Mesenchymal stem cell (in vitro differentiated cells and primary cell): ENCODE results near the gene CLTB.

ENCODE experiments used
- DNase-seq: peaks from one replicate; pipeline ENCODE4 v3.0.0-alpha.2; 2013
- H2AFZ ChIP-seq: one replicate; pipeline ENCODE4 v1.6.1; 2013; ENCODE audit warnings: low read depth, mild to moderate bottlenecking, control low read depth, inconsistent platforms, low read length, moderate library complexity
- H2AK5ac ChIP-seq: 2 replicates; pipeline ENCODE4 v1.6.1; 2013; ENCODE audit warnings: low read length, moderate library complexity, mild to moderate bottlenecking, inconsistent platforms; ENCODE audit not compliant: severe bottlenecking
- H2BK120ac ChIP-seq: one replicate; pipeline ENCODE4 v1.6.1; 2013; ENCODE audit warnings: low read depth, mild to moderate bottlenecking, inconsistent platforms, low read length, moderate library complexity
- H2BK12ac ChIP-seq, 2 experiments: one replicate each; pipeline ENCODE4 v1.6.1; 2013; ENCODE audit warnings: inconsistent platforms in 2 of 2, low read length in 2 of 2, mild to moderate bottlenecking in 2 of 2, moderate library complexity in 2 of 2, control low read depth in 1 of 2
- H2BK15ac ChIP-seq: one replicate; pipeline ENCODE4 v1.6.1; 2013; ENCODE audit warnings: mild to moderate bottlenecking, low read depth, inconsistent platforms; ENCODE audit not compliant: poor library complexity, severe bottlenecking
- H2BK5ac ChIP-seq: 2 replicates; pipeline ENCODE4 v1.6.1; 2013; ENCODE audit warnings: low read depth, mild to moderate bottlenecking, low read length, control low read depth, inconsistent platforms; ENCODE audit not compliant: poor library complexity, severe bottlenecking
- H3K14ac ChIP-seq, 2 experiments: one replicate each; pipeline ENCODE4 v1.6.1; 2013; ENCODE audit warnings: inconsistent platforms in 2 of 2, low read length in 2 of 2, control low read depth in 1 of 2, mild to moderate bottlenecking in 1 of 2, moderate library complexity in 1 of 2
- H3K18ac ChIP-seq, 2 experiments: one replicate each; pipeline ENCODE4 v1.6.1; 2013; ENCODE audit warnings: inconsistent platforms in 2 of 2, low read length in 2 of 2, control low read depth in 1 of 2, low read depth in 1 of 2, mild to moderate bottlenecking in 1 of 2
- H3K23ac ChIP-seq, 2 experiments: one replicate each; pipeline ENCODE4 v1.6.1; 2013; ENCODE audit warnings: inconsistent platforms in 2 of 2, low read length in 2 of 2, mild to moderate bottlenecking in 2 of 2, moderate library complexity in 2 of 2, control low read depth in 1 of 2
- H3K27ac ChIP-seq: 2 replicates; pipeline ENCODE4 v1.5.1; 2013; ENCODE audit warnings: mild to moderate bottlenecking, moderate library complexity, low read length, control low read depth, inconsistent platforms; ENCODE audit not compliant: poor library complexity, severe bottlenecking
- H3K27me3 ChIP-seq, 2 experiments: 2 replicates each; pipeline versions ENCODE4 v1.6.1 to v1.7.0; 2013; ENCODE audit warnings: low read length in 2 of 2, mild to moderate bottlenecking in 2 of 2, moderate library complexity in 2 of 2, control low read depth in 1 of 2, inconsistent platforms in 1 of 2; ENCODE audit not compliant: control insufficient read depth in 1 of 2, insufficient read depth in 1 of 2
- H3K36me3 ChIP-seq, 2 experiments: 2 replicates each; pipeline versions ENCODE4 v1.6.1 to v1.7.0; 2013; ENCODE audit warnings: low read length in 2 of 2, control low read depth in 1 of 2, inconsistent platforms in 1 of 2, low read depth in 1 of 2, mild to moderate bottlenecking in 1 of 2; ENCODE audit not compliant: insufficient read depth in 2 of 2, control insufficient read depth in 1 of 2
- H3K4ac ChIP-seq, 2 experiments: one replicate each; pipeline ENCODE4 v1.6.1; 2013; ENCODE audit warnings: inconsistent platforms in 2 of 2, low read length in 2 of 2, mild to moderate bottlenecking in 2 of 2, moderate library complexity in 2 of 2, control low read depth in 1 of 2, low read depth in 1 of 2
- H3K4me1 ChIP-seq: 2 replicates; pipeline ENCODE4 v1.6.1; 2013; ENCODE audit warnings: low read depth, low read length, control low read depth; ENCODE audit not compliant: control insufficient read depth, insufficient read depth
- H3K4me2 ChIP-seq: 2 replicates; pipeline ENCODE4 v1.6.1; 2013; ENCODE audit warnings: low read length, mild to moderate bottlenecking, inconsistent platforms; ENCODE audit not compliant: poor library complexity, severe bottlenecking
- H3K4me3 ChIP-seq, 2 experiments: 2 replicates each; pipeline versions ENCODE4 v1.5.1 to v1.7.0; 2013; ENCODE audit warnings: low read length in 2 of 2, mild to moderate bottlenecking in 2 of 2, control low read depth in 1 of 2, low read depth in 1 of 2; ENCODE audit not compliant: insufficient read depth in 1 of 2
- H3K79me1 ChIP-seq: replicated peaks from 2 replicates; pipeline ENCODE4 v1.6.1; 2013; ENCODE audit warnings: mild to moderate bottlenecking, control low read depth, low read length, inconsistent platforms; ENCODE audit not compliant: poor library complexity, severe bottlenecking
- H3K9ac ChIP-seq: 2 replicates; pipeline ENCODE4 v1.7.0; 2013; ENCODE audit warnings: mild to moderate bottlenecking, low read length, moderate library complexity
- H3K9me3 ChIP-seq: 2 replicates; pipeline ENCODE4 v1.7.0; 2013; ENCODE audit warnings: mild to moderate bottlenecking, low read length; ENCODE audit not compliant: control insufficient read depth
- H4K8ac ChIP-seq: one replicate; pipeline ENCODE4 v1.6.1; 2013; ENCODE audit warnings: inconsistent platforms, mild to moderate bottlenecking, low read length, moderate library complexity
- H4K91ac ChIP-seq: one replicate; pipeline ENCODE4 v1.6.1; 2013; ENCODE audit warnings: mild to moderate bottlenecking, low read length, inconsistent platforms
- WGBS: methylation state at CpG from one replicate; pipeline ENCODE4 v1.1.7; 2013; ENCODE audit warnings: mixed read lengths; 5-methylcytosine and 5-hydroxymethylcytosine counted together

The CLTB gene

GRCh38 chr5:176420972-176421544 lies 4.7 kb upstream of the CLTB start:
- H3K14ac ChIP-seq = no peak overlapping the region
- no peaks in the 10 kb centered on the region for H3K36me3 ChIP-seq
- 100% methylated on average over 1 of the region's 2 CpGs for WGBS
- H3K4me2 ChIP-seq = no peak overlapping the region
- H2AK5ac ChIP-seq = no peak overlapping the region
- peaks cover 9% of the 10 kb centered on the region for H3K4me1 ChIP-seq
- H2BK5ac ChIP-seq = no peak overlapping the region
- H2AFZ ChIP-seq = no peak overlapping the region
- no peak overlapping the region for H2BK15ac ChIP-seq
- no peak overlapping the region for H3K23ac ChIP-seq
- H3K18ac ChIP-seq = no peak overlapping the region
- DNase-seq = no peak
- no peak overlapping the region for H2BK120ac ChIP-seq
- peaks cover 0 to 15% of the 10 kb centered on the region in 2 experiments for H3K27me3 ChIP-seq
- no peak overlapping the region for H3K27ac ChIP-seq
- H3K9me3 ChIP-seq = no peaks in the 10 kb centered on the region
- H3K4me3 ChIP-seq = no peak overlapping the region
- H3K79me1 ChIP-seq = no peaks in the 10 kb centered on the region
- no peak overlapping the region for H3K9ac ChIP-seq
- no peak overlapping the region for H2BK12ac ChIP-seq
- H3K4ac ChIP-seq = no peak overlapping the region
- H4K8ac ChIP-seq = no peak overlapping the region
- no peak overlapping the region for H4K91ac ChIP-seq

GRCh38 chr5:176420086-176420485 lies 3.7 kb upstream of the CLTB start:
- no peak for DNase-seq
- no peak overlapping the region for H2BK15ac ChIP-seq
- WGBS = 90% methylated on average over 5 of the region's 5 CpGs

GRCh38 chr5:176418251-176418650 lies 1.9 kb upstream of the CLTB start:
- Histone ChIP-seq H3K14ac (no peak overlapping the region), H2BK15ac (no peak overlapping the region), H3K4me1 (peaks cover 26% of the 10 kb centered on the region), H3K9ac (no peak overlapping the region), H4K8ac (no peak overlapping the region), H3K23ac (no peak overlapping the region), H3K18ac (no peak overlapping the region), H2BK120ac (no peak overlapping the region), H2BK12ac (no peak overlapping the region), H3K79me1 (peaks cover 13% of the 10 kb centered on the region), H3K36me3 (no peaks in the 10 kb centered on the region), H3K27me3 (peaks cover 0 to 15% of the 10 kb centered on the region in 2 experiments), H3K9me3 (no peaks in the 10 kb centered on the region), H3K4ac (no peak overlapping the region), H3K27ac (no peak overlapping the region), H2AK5ac (no peak overlapping the region), H3K4me3 (no peak overlapping the region), H2AFZ (no peak overlapping the region), H4K91ac (no peak overlapping the region), H2BK5ac (no peak overlapping the region), H3K4me2 (no peak overlapping the region)
- DNase-seq = no peak
- 87% methylated on average over 9 of the region's 9 CpGs for WGBS

More at GRCh38 chr5:176420086-176420485, 3.7 kb upstream of the CLTB start:
- no peak overlapping the region for H3K4me3 ChIP-seq
- no peak overlapping the region for H3K27ac ChIP-seq
- no peak overlapping the region for H3K9ac ChIP-seq
- peaks cover 0 to 15% of the 10 kb centered on the region in 2 experiments for H3K27me3 ChIP-seq
- H2BK12ac ChIP-seq = no peak overlapping the region
- H2BK5ac ChIP-seq = no peak overlapping the region
- H2AFZ ChIP-seq = no peak overlapping the region
- H3K14ac ChIP-seq = no peak overlapping the region
- H3K9me3 ChIP-seq = no peaks in the 10 kb centered on the region
- H3K23ac ChIP-seq = no peak overlapping the region
- H2BK120ac ChIP-seq = no peak overlapping the region
- no peak overlapping the region for H3K4ac ChIP-seq
- no peak overlapping the region for H3K18ac ChIP-seq
- H4K91ac ChIP-seq = no peak overlapping the region
- no peak overlapping the region for H3K4me2 ChIP-seq
- H2AK5ac ChIP-seq = no peak overlapping the region
- peaks cover 13% of the 10 kb centered on the region for H3K4me1 ChIP-seq
- peaks cover 6% of the 10 kb centered on the region for H3K79me1 ChIP-seq
- H4K8ac ChIP-seq = no peak overlapping the region
- no peaks in the 10 kb centered on the region for H3K36me3 ChIP-seq

- peaks cover 0 to 5% of the 10 kb centered on the region in 2 experiments for H3K36me3 ChIP-seq
- H3K79me1 ChIP-seq = peaks cover 21% of the 10 kb centered on the region
- 90% methylated on average over 11 of the region's 11 CpGs for whole genome bisulfite sequencing
- H2BK120ac ChIP-seq = no peak overlapping the region
- H3K9ac ChIP-seq = peak overlapping the region; percentile 93
- H2BK12ac ChIP-seq = peak overlapping the region; percentile 11 to 38
- H3K27ac ChIP-seq = no peak overlapping the region
- H3K4ac ChIP-seq = no peak overlapping the region
- H3K9me3 ChIP-seq = no peaks in the 10 kb centered on the region
- no peak overlapping the region for H3K18ac ChIP-seq
- no peak overlapping the region for H4K91ac ChIP-seq
- H3K4me3 ChIP-seq = peak overlapping the region in 1 of 2 experiments; percentile 89
- H3K4me1 ChIP-seq = peaks cover 30% of the 10 kb centered on the region
- no peak overlapping the region for H2AFZ ChIP-seq
- peaks cover 0 to 15% of the 10 kb centered on the region in 2 experiments for H3K27me3 ChIP-seq
- DNase-seq = no peak
- peak overlapping the region; percentile 59 for H2AK5ac ChIP-seq
- H4K8ac ChIP-seq = peak overlapping the region; percentile 93
- no peak overlapping the region for H3K14ac ChIP-seq
- H3K23ac ChIP-seq = no peak overlapping the region
- no peak overlapping the region for H2BK5ac ChIP-seq
- H3K4me2 ChIP-seq = no peak overlapping the region
- H2BK15ac ChIP-seq = no peak overlapping the region
These were observed 626 bp upstream of the CLTB start for GRCh38 chr5:176416965-176417364.
